ENCODE results near the gene PROKR2.

DNA sequence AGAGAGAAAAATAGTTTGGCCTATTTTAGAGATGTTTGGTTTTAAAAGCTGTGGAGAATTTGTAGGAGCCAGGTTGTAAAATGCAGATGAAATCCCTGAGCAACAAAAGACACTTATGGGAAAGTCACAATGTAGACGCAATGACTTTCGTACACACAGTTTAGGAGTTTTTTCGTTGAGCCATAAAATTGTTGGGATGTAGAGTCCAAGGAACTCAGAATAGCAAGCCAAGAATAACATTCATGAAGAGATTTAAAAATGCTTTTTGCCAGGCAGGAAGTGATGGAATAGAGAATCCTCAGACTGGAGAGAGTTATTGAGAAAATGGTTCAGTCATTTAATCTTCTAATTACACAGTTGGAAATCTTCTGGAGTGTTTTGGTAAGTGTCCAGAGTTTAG, 11.5 kb upstream of the PROKR2 start:
- TF ChIP-seq, protein P1, sequence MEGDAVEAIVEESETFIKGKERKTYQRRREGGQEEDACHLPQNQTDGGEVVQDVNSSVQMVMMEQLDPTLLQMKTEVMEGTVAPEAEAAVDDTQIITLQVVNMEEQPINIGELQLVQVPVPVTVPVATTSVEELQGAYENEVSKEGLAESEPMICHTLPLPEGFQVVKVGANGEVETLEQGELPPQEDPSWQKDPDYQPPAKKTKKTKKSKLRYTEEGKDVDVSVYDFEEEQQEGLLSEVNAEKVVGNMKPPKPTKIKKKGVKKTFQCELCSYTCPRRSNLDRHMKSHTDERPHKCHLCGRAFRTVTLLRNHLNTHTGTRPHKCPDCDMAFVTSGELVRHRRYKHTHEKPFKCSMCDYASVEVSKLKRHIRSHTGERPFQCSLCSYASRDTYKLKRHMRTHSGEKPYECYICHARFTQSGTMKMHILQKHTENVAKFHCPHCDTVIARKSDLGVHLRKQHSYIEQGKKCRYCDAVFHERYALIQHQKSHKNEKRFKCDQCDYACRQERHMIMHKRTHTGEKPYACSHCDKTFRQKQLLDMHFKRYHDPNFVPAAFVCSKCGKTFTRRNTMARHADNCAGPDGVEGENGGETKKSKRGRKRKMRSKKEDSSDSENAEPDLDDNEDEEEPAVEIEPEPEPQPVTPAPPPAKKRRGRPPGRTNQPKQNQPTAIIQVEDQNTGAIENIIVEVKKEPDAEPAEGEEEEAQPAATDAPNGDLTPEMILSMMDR (IDR thresholded peaks at IDR 0.05; ENCODE audit: low read depth, low read length), result no peak
- TF ChIP-seq, protein P2, sequence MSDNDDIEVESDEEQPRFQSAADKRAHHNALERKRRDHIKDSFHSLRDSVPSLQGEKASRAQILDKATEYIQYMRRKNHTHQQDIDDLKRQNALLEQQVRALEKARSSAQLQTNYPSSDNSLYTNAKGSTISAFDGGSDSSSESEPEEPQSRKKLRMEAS (IDR thresholded peaks at IDR 0.05; ENCODE audit: low read depth, low read length), result no peak
- TF ChIP-seq POLR2A (IDR thresholded peaks at IDR 0.05; ENCODE audit: extremely low read depth, insufficient read length), result no peak
